Large intestine (tissue), 3 donors: ENCODE results near the gene PRKAA1. TPM values are rescaled to one million over a fixed set of nuclear protein-coding genes. Genes with fewer than 3 reads are reported as not detected.

Experiments used
- DNase-seq, 2 donors: peaks; one replicate each; pipeline versions ENCODE4 v3.0.0 to v3.0.0-alpha.2; 2013
- H3K27ac ChIP-seq: one replicate; pipeline ENCODE4 v1.5.1; 2013; ENCODE audit warnings: low read length
- H3K27me3 ChIP-seq: 2 replicates; pipeline ENCODE4 v1.6.1; 2013; ENCODE audit warnings: low read length; ENCODE audit not compliant: control insufficient read depth, insufficient read depth
- H3K36me3 ChIP-seq: 2 replicates; pipeline ENCODE4 v1.6.1; 2013; ENCODE audit warnings: low read length; ENCODE audit not compliant: control insufficient read depth, insufficient read depth
- H3K4me1 ChIP-seq: one replicate; pipeline ENCODE4 v1.6.1; 2013; ENCODE audit warnings: low read length; ENCODE audit not compliant: control insufficient read depth, insufficient read depth
- H3K4me3 ChIP-seq: one replicate; pipeline ENCODE4 v1.5.1; 2013; ENCODE audit warnings: low read length
- H3K9me3 ChIP-seq: one replicate; pipeline ENCODE4 v1.6.1; 2013; ENCODE audit warnings: mild to moderate bottlenecking, low read depth, low read length, moderate library complexity; ENCODE audit not compliant: control insufficient read depth
- WGBS: methylation state at CpG from one replicate; pipeline ENCODE4 v1.1.5; 2013; ENCODE audit warnings: low lambda C conversion rate; ENCODE audit not compliant: insufficient coverage; 5-methylcytosine and 5-hydroxymethylcytosine counted together
- polyA plus RNA-seq: library from polyadenylated mRNA; unstranded; fragments of 120-200 nt; gene quantifications from one replicate; pipeline ENCODE4 v1.2.1, GENCODE V29; 2013

The PRKAA1 gene
- polyA plus RNA-seq, 1 donor = 76.6 TPM

DNA sequence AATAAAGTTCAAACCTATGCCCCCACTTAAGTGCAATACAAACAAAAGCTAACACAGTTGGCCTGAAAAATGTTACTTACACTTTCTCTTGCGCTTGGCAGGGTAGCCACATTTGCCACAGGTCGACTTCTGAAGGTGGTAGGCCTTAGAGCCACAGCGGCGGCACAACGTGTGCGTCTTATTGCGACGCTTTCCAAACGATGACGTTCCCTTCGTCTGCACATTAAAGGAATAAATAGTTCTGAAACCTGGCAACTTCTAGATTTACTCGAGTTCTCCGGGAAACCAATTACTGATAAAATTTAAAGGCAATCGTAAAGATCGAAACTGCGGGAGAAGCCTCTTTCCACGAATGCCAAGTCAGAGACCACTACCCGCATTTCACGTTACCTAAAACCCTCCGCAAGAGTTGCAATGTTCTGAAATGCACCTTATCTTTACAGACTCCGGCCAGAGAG is 36.2 kb upstream of the PRKAA1 start:
- peaks cover 2% of the 10 kb centered on the region for H3K4me1 ChIP-seq
- no peaks in the 10 kb centered on the region for H3K27me3 ChIP-seq
- H3K4me3 ChIP-seq = peak overlapping the region; percentile 82
- H3K36me3 ChIP-seq = peaks cover 47% of the 10 kb centered on the region
- peak; percentile 21 to 67 for DNase-seq
- WGBS = no CpG with 5 or more reads among the region's 21 CpGs
- peak overlapping the region; percentile 99 for H3K27ac ChIP-seq
- H3K9me3 ChIP-seq = no peaks in the 10 kb centered on the region

DNA sequence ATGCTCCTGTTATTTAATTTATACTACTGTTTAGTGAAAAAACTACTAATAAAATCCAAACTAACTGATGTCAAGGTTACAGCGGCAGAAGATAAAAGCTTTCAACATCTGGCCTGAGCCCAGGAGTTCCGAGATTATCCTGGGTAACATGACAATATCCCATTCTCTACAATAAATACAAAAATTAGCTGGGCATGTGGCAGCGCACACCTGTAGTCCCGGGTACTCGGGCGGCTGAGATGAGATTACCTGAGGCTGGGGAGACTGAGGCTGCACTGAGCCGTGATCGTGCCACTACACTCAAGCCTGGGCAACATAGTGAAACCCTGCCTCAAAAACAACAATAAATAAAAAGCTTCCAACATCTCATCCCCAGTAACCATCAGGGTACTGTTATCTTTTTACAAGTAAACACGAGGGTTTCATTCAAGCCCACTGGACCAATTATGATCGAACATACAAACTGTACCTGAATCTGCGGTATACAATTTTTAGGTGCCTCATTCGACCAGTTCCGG is 35.6 kb upstream of the PRKAA1 start:
- no CpG with 5 or more reads among the region's 13 CpGs for WGBS
- peak overlapping the region; percentile 99 for H3K27ac ChIP-seq
- peaks cover 53% of the 10 kb centered on the region for H3K36me3 ChIP-seq
- H3K27me3 ChIP-seq = no peaks in the 10 kb centered on the region
- H3K4me1 ChIP-seq = peaks cover 2% of the 10 kb centered on the region
- peak overlapping the region; percentile 82 for H3K4me3 ChIP-seq
- no peaks in the 10 kb centered on the region for H3K9me3 ChIP-seq
- no peak for DNase-seq

DNA sequence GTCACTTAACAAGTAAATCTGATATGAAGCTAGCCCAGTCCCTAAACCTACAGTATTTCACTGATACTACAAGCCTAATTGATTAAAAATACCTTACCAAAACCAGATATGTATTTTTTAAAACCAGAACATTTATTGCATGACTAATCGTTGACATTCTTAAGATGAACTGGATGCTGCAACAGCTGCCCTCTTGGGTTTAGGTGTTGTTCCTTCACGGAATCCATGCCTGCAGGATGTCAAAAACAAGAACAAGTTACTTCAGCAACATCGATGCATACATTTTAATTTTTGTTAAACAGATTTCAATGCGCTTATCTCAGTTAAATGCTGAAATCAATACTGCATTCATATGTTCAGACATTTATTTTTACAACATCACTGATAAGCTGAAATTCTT is 34.2 kb upstream of the PRKAA1 start:
- WGBS = 72% methylated on average over 3 of the region's 4 CpGs
- Histone ChIP-seq H3K36me3 (peaks cover 66% of the 10 kb centered on the region), H3K4me1 (peaks cover 2% of the 10 kb centered on the region), H3K27me3 (no peaks in the 10 kb centered on the region), H3K27ac (no peak overlapping the region), H3K4me3 (no peak overlapping the region), H3K9me3 (no peaks in the 10 kb centered on the region)
- DNase-seq = no peak

DNA sequence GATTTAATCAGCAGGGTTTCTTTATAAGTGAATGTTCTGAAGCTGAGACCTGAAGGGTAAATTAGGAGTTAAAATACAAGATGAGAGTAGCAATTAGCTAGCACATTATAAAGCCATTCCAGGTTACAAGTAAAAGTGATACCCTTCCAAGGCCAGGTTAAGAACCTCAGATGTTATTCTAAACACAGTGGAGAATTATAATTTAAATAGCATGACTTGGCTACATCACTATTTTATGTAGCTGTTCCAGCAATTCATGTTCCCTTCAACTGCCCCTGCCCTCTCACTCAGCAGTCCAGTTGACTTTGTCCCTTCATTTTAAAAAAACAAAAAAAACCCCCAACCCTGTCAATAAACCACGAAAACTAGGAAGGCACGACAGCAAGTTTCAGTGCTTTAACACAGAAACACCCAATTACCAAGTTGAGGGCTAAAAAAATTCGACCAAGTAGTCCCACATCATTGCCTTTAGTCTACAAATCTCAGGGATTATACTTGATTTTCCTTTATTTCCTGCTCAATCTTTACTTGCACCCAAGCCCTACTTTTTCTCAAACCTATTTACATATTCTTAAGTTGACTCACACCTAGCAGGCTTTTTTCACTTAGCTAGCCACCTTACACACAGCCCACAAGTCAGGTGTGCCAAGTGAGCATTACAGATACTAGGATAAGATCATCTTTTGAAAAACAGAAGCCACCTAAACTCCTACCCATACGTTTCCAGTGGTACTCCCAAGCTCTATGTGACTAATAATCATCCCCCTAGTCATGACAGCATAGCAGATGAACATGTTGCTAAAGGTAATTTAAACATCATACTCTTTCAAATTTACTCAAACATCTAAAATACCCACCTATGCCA is 33.4 kb upstream of the PRKAA1 start:
- H3K4me3 ChIP-seq = no peak overlapping the region
- no CpG with 5 or more reads among the region's 4 CpGs for WGBS

DNA sequence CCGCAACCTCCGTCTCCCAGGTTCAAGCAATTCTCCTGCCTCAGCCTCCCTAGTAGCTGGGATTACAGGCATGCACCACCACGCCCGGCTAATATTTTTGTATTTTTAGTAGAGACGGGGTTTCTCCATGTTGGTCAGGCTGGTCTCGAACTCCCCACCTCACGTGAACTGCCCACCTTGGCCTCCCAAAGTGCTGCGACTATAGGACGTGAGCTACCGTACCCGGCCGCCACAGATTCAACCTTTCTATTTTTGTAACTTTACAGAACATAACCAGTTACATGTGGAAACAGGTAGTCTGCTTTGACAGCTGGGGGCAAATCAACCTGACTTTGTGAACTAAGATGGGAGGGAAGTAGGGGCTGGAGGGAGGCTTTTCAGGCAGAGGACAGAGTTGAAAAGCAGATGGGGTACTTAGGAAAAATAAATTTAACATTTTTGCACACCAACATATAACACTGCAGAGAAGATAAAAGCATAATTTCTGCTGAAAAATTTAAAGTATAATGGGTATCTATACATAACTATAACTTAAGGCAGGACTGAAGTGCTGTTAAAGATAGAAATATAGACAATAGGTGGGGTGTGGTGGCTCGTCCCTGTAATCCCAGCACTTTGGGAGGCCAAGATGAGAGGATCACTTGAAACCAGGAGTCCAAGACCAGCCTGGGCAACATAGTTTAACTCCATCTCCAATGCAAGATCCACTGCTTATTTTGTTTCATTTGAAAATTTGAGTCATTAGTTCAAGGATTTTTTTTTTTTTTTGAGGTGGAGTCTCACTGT is 31.8 kb upstream of the PRKAA1 start:
- Histone ChIP-seq H3K4me1 (peaks cover 2% of the 10 kb centered on the region), H3K36me3 (peaks cover 77% of the 10 kb centered on the region), H3K27ac (no peak overlapping the region), H3K27me3 (no peaks in the 10 kb centered on the region), H3K4me3 (no peak overlapping the region), H3K9me3 (no peaks in the 10 kb centered on the region)
- DNase-seq = no peak
- no CpG with 5 or more reads among the region's 13 CpGs for WGBS

More for the DNA sequence above, 33.4 kb upstream of the PRKAA1 start:
- Histone ChIP-seq H3K27ac (no peak overlapping the region), H3K36me3 (peaks cover 74% of the 10 kb centered on the region), H3K4me1 (peaks cover 2% of the 10 kb centered on the region), H3K9me3 (no peaks in the 10 kb centered on the region), H3K27me3 (no peaks in the 10 kb centered on the region)
- DNase-seq = no peak

DNA sequence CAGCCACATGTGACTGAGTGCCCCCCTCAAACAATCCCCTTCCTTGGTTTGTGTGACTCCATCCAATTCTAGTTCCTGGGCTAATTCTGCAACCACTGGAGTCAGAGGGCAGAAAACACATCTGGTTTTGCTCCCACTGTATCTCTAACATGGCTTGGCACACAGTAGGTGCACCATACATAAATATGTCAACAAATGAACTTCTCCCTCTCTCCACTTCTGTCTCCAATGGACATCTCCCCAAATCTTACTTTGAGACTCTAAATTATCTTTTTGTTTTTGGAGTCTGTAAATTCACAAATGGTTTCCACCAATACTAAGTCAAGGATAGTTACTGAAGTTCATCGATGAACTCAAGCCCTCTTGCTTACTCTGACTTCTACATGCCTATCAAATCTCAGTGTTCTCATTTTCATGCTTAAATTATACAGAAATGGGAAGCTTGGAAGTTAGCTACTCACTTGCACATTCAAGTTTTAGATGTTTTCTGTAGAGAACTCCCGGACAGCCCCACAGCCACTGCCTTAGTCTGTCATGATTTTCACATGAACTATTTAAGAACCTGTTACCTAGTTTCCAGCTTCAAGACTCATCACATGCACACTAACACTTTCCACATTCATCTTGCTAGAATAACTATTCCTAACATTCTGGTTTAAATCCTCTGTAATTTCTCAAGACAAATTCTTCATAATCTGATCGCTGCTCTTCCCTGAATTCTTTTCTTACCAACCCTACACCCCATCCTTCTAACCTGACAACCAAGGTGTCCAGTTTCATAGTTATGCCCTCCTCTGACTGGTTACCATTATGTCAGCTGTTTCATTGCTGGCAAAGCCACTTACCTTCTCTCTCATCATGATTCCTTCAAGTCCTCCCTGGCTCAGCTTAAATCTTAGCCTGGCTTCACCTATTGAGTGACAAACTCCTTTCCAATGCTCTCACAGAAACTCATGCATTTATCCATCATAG is 30.8 kb upstream of the PRKAA1 start:
- H3K9me3 ChIP-seq = no peaks in the 10 kb centered on the region
- WGBS = 100% methylated on average over 1 of the region's 3 CpGs
- H3K27ac ChIP-seq = no peak overlapping the region
- H3K27me3 ChIP-seq = no peaks in the 10 kb centered on the region
- H3K4me3 ChIP-seq = no peak overlapping the region
- DNase-seq = no peak
- peaks cover 75% of the 10 kb centered on the region for H3K36me3 ChIP-seq
- H3K4me1 ChIP-seq = peaks cover 2% of the 10 kb centered on the region

DNA sequence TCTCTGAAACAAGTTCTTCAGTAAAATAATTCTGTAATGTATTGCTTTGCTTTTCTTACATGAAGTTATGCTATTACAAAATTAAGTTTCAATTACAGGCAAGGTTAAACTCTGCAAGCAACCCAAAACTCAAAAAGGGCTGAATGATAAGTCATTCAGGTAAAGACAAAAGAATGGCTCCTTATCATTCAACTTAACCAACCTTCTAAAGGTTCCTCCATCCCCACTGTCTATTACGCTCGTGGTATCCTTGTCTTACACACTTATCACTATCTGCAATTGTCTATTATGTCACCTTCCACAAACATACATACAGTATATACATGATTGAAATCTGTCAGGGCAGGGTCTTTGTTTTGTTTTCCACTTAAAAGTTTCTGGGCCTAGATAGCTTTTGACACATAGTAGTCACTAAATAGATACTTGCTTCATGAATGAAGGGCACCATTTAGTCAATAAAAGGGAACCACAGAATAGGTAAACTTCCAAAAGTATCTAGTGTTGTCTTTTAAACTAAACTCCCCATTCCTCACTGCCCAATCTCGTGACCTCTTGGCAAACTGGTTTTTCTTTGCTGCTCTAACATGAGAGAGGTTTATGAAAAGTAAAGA is 30.0 kb upstream of the PRKAA1 start:
- H3K27me3 ChIP-seq = no peaks in the 10 kb centered on the region
- 82% methylated on average over 2 of the region's 3 CpGs for WGBS

DNA sequence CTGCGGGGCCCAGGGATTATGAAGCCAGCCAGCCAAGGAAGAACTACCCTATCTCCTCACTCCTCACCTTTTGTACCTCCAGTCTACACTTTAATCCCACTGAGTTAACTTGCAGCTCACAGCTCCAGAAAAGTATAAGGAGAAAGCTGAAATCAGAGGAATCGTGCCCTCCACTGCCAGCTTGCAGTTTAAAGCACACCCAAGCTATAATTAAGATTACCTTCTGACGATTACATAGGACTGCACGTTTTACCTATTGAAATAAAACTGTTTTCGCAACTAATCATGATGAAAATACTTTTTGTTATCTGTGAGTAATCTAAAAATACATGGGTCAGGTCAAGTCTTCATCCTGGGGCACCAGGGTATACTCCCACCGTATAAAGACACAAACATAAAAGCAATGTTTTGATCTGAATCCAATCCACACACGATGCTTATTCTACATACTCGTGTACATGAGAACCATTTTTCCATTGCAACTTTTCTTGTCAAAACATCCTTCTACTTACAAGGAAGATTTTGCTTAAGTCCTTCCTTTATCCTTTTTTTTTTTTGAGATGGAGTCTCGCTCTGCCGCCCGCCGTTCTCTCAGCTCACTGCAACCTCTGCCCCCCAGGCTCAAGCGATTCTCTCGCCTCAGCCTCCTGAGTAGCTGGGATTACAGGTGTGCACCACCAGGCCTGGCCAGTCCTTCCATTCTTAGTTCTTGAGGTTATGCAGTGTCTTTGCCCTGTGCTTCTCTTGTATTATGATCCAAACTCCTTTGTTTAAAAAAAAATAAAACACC is 29.2 kb upstream of the PRKAA1 start:
- Histone ChIP-seq H3K4me1 (peaks cover 2% of the 10 kb centered on the region), H3K36me3 (peaks cover 59% of the 10 kb centered on the region), H3K4me3 (no peak overlapping the region), H3K9me3 (no peaks in the 10 kb centered on the region), H3K27me3 (no peaks in the 10 kb centered on the region), H3K27ac (no peak overlapping the region)
- no peak for DNase-seq
- 88% methylated on average over 3 of the region's 14 CpGs for WGBS

More for the DNA sequence above, 30.0 kb upstream of the PRKAA1 start:
- no peaks in the 10 kb centered on the region for H3K9me3 ChIP-seq
- no peak overlapping the region for H3K27ac ChIP-seq
- peaks cover 66% of the 10 kb centered on the region for H3K36me3 ChIP-seq
- H3K4me1 ChIP-seq = peaks cover 2% of the 10 kb centered on the region
- no peak for DNase-seq
- no peak overlapping the region for H3K4me3 ChIP-seq
